Right lobe of liver (tissue), 4 donors: ENCODE measurements around the gene SBK2.

Source experiments
- CTCF ChIP-seq, 4 donors: fragments of 200-600 bp in 3 of 4; fragments of 450-650 bp in 1 of 4; IDR thresholded peaks; one replicate each; pipeline versions ENCODE4 v1.5.1 to v1.8.0; 2016 to 2022; ENCODE audit warnings: antibody characterized with exemption in 4 of 4, mild to moderate bottlenecking in 2 of 4
- POLR2A ChIP-seq: fragments of 450-650 bp; IDR thresholded peaks from one replicate; pipeline ENCODE4 v1.6.1; 2017; ENCODE audit warnings: antibody characterized with exemption, mild to moderate bottlenecking
- donor health status: DM: no; HTN: no; CAD: no.
- donor health status: DM: no; HTN: no; CAD: no.
- donor health status: DM: no; HTN: yes; CAD: no.

- TF ChIP-seq CTCF (IDR thresholded peaks at IDR 0.05) (no peak), POLR2A (no peak)
Measured at GRCh38 chr19:55519451-55520311, 17.3 kb downstream of the SBK2 start.
